Activated effector memory CD4-positive, alpha-beta T cell treated with anti-CD3 and anti-CD28 coated beads, Interleukin-2, amount 50 U/mL, for 16 hours (primary cell): ENCODE measurements around the gene RAD54L.
"Not testable (repeated sequence)": the region's sequence is repeated elsewhere in the genome, so short reads cannot be mapped to it uniquely, and the experiment has no call there.

Source experiments
- DNase-seq: peaks from one replicate; pipeline ENCODE4 v3.0.0-alpha.2; 2020

RAD54L gene

DNA sequence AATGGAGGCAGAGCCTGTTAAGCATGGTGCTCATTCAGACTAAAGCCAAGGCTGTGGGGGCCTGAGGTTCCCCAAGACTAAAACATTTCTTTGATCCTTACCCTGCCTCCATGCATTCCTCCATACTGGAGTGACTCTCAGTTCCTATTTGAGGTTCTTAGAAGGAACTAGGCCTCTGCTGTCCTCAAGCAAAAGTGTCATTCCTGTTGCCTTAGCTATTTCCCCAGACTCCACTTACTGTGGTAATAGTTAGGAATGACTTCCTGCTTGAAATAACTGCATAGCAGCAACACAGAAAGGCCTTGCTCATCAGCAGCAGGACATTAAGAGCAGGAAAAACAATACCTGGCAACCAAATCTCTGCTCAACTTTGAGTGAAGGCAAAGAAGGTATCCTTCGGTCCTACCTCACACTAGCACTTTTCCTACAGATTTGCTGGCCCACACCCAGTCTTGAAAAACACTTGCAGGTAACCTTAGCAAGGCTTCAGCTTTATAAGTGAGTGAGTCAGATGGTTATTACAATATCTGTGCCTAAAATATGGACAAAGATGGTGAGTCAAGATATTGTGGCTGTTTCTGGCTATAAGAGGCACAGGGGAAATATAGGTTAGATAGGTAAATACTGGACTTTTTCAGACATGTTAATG lies 41.0 kb downstream of the RAD54L start:
- no peak for DNase-seq

DNA sequence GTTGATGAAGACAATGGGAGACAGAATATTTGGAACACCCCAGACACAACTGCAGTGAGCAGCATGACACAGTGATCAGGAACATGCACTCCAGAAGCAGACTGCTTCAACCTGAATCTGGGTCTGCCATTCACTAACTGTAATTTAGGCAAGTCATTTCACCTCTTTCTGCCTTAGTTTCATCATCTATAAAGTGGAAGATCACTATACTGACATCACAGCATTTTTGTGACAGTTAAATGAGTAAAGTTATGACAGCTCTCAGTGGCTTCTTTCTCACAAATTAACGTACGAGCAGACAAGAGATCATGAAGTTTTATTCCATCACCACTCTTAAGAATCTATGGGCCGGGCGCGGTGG lies 41.6 kb downstream of the RAD54L start:
- no peak for DNase-seq

DNA sequence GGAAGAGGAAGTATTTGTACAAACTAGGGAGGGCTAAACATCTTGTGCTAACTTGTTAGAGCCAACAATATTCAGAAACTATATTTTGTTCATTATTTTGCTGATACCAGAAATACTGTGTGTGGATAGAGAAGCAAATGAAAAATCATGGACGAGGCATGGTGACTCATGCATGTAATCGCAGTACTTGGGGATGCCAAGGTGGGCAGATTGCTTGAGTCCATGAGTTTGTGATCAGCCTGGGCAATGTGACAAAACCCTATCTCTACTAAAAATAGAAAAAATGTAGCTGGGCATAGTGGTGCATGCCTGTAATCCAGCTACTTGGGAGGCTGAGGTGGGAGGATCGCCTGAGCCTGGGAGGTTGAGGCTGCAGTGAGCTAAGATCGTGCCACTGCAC lies 42.4 kb downstream of the RAD54L start:
- no peak for DNase-seq

DNA sequence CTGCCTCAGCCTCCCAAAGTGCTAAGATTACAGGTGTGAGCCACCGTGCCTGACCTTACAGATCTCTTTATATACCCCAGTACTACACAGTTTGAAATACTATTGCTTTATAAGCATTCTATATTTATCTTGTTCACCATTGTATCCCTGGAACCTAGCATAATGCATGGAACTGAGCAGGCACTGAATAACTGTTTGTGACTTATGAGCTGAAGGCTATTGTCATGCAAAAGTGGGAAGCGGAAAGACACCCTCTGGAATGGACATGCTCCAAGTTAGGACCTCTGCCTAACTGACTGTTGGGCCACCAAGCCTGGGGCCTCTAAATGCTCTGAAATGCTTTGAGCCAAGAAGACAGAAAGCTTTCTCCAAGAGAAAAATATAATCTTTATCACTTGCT lies 47.7 kb downstream of the RAD54L start:
- DNase-seq, result no peak

DNA sequence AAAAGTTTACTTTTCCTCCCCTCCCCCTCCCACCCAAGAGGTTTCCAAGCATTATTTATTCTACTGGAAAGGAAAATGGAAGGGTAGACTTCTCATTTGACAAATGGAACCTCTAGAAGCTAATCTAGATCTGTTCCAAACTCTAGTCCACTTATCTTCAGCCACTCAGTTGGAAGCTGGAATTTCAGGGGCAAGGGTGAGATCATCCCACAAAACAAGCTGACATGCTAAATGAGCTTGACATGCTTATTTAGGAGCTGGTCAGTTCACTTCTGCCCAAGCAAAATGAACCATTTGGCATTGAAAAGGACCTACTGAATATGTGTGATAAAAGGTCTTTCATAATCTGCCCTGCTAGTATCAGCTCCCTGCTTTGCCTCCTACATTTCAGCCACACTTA lies 50.8 kb downstream of the RAD54L start:
- no peak for DNase-seq

DNA sequence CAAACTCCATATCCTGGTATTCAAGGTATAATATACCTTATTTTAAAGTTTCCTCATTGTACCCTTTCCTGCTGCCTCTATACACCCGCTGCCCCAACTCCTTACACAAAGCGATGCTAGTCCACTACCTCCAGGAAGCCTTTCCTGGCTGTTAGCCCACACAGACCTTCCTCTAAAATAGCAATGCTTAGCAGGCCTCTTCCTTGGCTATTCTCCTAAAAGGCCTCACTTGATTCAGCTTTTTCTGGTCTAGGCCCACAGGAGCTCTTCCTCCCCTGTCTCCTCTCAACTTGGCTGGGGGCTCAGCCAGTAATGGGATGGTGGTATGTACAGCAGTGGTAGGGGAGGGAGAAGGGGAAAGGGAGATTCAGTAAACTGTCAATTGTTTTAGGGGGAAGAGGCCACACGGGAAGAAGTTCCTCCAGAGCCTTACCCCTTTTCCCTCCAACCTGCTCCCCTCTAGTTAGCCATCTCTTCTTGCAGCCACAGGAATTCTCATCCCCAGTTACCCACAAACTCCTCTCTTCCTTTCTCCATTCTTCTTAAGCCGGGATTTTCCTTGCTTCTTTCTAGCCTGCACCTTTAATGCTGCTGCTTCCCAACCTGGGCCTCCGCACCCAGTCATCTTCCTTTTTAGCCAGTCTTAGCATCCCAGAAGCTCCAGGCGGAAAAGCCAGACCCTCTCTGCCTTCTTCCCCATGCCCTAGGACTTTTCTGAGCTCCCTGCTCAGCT lies 53.3 kb downstream of the RAD54L start:
- DNase-seq, result no peak

DNA sequence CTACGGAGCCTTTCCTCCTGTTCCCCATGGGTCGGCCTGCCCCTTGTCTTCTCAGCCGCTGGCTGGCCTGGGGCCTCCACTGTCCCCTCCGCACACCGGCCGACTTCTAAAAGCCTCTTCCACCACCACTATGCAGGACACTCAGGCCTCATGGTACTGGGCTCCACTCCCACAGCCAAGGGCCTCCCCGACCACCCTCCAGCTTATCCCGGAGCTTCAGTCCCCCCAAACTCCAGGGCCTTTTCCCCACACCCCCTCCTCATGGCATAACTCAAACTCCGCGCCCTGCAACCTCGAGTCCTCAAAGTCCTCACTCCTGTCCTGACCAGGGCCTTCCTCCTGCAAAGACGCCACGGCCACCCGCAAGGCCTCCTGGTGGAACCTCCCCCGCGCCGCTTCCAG lies 53.8 kb downstream of the RAD54L start:
- no peak for DNase-seq

DNA sequence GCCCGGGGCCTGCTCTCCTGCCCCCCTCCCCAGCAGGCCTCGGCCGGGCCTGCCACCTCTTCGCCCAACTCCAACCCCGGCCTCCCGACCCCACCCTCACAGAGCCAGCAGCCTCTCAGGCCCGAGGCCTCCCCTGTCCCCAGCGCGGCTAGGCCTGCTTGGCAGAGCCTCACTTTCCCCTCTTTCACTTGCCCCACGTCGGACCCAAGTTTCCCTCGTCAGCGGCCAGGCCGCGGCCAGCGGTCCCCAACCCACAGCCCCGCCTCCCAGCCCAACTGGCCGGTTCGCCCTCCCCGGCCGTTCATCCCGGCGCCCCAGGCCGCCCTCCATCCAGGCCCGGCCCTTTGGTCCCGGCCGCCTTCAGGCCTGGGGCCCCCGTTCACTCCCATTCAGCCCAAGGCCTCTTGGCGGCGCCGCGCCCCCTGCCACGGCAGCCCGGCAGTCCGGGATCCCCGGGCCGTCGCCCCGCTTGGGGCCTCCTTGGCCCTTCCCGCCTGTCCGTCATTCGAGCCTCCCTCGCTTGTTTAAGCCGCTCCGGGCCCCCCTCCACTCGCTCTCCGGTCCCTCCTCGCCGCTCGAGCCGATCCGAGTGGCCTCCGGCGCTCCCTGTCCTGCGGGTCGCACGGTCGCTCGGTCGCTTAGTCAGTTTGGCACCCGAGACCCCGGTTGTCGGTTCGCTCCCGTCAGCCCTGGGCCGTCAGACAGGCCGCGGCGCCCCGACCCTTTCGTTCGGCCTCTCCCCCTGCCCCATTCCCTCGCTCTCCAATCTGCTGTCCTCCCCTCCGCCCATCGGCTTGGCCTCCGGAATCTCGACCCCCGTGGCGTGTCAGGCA lies 54.5 kb downstream of the RAD54L start:
- peak; percentile 84 for DNase-seq

DNA sequence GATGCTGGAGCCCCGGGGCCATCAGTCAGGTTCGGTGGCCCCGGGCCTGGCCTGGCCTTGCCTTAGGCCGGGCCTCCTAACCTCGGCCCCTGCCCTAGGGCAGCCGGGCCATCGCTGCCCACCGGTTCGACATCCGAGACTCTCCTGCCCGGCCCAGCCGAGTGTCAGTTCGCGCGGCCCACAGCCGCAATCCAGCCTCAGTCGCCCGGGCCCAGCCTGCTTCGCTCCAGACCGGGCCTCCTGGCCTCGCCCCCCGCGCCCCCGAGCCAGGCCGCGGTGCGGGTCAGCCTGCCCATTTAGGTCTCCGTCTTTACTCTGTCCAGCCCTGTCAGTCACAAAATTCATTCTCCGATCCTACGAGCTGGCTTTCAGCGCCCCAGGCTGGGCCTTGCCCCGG lies 55.1 kb downstream of the RAD54L start:
- peak; percentile 75 for DNase-seq

DNA sequence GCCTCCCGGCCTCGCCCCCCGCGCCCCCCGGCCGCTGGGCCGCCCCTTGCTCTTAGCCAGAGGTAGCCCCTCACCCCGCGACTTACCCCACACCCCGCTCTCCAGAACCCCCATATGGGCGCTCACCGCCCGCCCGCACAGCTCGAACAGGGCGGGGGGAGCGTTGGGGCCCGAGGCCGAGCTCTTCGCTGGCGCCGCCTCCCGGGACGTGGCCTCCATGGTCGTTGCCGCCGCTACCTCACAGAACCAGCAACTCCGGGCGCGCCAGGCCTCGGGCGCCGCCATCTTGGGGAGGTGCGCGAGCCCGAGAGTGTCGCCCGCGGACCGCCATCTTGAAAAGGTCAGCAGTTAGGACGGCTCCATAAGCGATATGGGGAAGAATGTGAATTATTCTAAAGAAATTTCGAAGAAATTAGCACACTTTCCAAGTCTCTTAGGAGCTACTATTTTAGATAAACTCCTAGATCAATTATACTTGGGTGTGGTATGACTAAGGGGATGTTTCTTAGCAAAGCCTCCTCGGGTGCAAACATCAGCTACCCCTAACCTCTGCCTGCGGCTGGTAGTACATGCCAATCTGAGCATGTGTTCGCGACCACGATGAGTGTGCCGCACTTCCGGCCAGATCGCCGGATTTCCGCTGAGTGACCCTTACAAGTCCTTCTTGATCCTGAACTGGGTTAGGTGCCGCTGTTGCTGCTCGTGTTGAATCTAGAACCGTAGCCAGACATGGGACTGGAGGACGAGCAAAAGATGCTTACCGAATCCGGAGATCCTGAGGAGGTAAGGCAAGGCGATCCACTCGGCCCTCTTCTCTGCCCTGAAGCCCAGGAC lies 55.7 kb downstream of the RAD54L start, which contains the start of the genes LRRC41 and UQCRH:
TSS of gene LRRC41 (minus strand) at position 579 of the 834 bp plus-strand sequence. CDS start at position 285, 294 bp downstream.
TSS of gene UQCRH (plus strand) at position 661 of the 834 bp plus-strand sequence. CDS start at position 730, 69 bp downstream.
- peak; percentile 98 for DNase-seq

DNA sequence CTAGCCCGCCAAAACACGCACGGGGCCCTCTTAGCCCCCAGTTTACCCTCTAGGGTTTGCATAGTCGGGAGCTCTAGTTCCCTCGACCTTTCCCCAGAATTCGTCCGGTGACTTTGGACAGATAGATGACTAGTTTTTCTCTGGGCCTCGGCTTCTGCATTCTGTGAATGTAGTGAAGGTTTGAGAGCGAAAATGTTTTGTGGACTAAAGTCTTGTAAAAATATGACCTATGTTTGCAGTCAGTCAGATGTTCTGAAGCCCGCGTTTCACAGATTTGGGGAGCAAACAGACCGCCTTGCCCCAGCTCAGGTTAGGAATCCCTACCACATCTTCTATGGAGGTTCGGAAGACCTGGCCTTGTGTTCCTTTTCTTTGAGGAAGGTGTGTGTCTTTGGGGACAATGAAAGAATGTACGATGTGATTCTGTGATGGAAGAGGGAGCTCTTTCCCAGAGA lies 56.3 kb downstream of the RAD54L start:
- DNase-seq, result no peak

DNA sequence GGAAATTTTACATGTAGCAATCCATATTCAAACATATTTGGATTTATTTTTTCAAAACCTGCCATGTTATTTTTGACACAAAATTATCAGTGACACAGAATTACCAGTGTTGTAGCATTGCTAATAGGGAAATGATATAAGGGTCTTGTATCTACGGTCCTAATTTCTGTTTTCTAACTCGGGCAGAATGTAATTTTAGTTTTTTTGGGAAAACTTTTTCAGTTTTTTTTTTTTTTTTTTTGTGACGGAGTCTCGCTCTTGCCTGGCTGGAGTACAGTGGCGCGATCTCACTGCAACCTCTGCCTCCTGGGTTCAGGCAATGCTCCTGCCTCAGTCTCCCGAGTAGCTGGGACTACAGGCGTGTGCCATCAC lies 58.6 kb downstream of the RAD54L start:
- DNase-seq, result no peak

DNA sequence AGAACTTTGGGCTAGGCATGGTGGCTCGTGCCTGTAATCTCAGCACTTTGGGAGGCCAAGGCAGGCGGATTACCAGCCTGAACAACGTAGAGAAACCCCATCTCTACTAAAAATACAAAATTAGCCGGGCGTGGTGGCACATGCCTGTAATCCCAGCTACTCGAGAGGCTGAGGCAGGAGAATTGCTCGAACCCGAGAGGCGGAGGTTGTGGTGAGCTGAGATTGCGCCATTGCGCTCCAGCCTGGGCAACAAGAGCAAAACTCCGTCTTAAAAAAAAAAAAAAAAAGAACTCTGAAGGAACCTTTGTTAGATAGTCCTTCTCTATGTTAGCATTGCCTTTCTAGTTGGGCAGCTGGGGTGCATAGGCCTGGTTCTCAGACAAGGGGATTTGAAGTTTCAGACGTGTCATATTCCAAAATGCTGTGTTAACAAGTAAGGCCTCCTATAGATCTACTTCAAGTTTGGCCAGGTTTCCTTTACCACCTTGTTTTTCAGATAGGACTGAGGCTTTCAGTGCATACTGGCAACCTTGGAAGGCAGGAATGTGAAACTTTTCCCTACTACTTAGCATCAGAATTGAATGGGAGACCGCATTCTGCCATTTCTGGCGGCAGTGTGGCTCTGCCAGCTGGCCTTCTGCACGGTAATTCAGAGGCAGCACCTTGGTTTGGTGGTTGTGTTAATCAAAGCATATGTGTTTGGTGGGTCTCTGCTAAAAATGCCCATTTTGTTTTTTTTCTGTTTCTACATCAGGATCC lies 62.0 kb downstream of the RAD54L start:
- no peak for DNase-seq

DNA sequence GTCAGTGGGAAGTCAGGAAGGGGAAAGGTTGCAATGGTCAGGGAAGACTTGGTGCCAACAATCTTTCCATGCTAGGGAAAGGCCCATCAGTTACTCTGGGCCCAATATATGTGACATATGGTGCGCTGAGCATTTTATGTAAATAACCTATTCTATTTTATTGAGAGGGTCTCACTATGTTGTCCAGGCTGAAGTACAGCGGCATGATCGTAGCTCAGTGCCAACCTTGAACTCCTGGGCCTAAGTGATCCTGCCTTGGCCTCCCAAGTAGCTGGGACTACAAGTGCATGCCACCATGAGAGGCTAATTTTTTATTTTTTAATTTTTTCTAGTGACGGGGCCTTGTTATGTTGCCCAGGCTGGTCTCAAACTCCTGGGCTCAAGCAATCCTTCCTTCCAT lies 62.8 kb downstream of the RAD54L start:
- no peak for DNase-seq

DNA sequence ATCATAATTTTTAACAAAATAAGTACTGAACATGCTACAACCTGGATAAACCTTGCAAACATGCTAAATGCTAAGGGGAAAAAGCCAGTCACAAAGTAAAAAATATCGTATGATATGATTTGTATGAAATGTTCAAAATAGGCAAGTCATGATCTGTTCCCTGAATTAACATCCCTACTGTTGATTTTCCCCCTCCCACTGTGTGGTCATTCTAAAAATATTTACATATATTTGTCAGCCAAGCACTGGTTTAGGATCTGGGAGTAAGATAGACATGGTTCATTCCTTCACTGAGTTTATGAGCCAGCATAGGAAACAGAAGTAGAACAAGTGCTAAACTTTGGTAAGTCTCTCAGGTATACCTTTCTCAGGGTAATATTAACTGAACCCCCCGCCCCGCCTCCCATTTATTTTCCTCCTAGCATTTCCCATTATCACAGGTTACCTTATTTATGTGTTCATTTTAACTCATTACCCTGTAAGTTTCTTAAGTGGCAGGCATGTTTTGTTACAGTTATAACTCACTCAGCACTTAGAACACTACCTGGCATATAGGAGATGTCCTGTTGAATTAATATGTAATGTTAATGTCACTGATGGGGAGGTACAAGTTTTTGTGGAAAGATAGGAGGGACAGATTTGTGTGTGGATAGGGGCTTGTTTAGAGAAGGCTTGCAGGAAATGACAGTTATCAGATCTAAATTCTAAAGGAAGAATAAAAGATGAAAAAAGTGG lies 68.3 kb downstream of the RAD54L start:
- DNase-seq, result no peak

DNA sequence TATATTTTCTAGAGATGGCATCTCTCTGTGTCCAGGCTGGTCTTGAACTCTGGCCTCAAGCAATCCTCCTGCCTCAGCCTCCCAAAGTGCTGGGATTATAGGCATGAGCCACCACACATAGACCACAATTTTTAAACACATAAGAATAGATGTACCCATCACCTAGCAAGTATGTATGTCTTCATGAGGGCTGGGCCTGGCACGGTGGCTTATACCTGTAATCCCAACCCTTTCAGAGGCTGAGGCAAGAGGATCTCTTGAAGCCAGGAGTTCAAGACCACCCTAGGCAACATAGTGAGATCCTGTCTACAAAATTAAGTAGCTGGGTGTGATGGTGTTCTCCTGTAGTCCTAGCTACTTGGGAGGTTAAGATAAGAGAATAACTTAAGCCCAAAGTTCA lies 69.8 kb downstream of the RAD54L start:
- peak; percentile 22 for DNase-seq

DNA sequence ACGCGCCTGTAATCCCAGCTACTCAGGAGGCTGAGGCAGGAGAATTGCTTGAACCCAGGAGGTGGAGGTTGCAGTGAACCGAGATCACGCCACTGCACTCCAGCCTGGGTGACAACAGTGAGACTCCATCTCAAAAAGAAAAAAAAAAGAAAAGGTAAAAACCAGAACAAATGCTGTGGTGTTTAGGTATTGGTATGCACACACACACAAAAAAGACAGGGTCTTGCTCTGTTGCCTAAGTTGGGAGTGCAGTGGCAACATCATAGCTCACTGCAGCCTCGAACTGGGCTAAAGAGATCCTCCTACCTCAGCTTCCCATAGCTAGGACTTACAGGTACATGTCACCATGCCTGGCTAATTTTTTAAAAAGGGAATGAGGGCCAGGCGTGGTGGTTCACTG lies 71.7 kb downstream of the RAD54L start:
- DNase-seq, result peak; percentile 50

DNA sequence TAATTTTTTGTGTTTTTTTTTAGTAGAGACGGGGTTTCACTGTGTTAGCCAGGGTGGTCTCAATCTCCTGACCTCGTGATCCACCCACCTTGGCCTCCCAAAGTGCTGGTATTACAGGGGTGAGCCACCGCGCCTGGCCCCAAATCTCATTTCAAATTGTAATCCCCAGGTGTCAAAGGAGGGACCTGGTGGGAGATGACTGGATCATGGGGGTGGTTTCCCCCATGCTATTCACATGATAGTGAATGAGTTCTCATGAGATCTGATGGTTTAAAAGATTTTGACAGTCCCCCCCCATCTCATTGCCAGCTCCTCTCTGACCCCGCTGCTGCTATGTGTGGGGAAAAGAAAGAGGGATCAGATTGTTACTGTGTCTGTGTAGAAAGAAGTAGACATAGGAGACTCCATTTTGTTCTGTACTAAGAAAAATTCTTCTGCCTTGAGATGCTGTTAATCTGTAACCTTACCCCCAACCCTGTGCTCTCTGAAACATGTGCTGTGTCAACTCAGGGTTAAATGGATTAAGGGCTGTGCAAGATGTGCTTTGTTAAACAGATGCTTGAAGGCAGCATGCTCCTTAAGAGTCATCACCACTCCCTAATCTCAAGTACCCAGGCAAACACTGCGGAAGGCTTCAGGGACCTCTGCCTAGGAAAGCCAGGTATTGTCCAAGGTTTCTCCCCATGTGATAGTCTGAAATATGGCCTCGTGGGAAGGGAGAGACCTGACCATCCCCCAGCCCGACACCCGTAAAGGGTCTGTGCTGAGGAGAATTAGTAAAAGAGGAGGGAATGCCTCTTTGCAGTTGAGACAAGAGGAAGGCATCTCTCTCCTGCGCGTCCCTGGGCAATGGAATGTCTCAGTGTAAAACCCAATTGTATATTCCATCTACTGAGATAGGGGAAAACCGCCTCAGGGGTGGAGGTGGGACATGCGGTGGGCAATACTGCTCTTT lies 72.7 kb downstream of the RAD54L start:
- DNase-seq, result not testable (repeated sequence)

DNA sequence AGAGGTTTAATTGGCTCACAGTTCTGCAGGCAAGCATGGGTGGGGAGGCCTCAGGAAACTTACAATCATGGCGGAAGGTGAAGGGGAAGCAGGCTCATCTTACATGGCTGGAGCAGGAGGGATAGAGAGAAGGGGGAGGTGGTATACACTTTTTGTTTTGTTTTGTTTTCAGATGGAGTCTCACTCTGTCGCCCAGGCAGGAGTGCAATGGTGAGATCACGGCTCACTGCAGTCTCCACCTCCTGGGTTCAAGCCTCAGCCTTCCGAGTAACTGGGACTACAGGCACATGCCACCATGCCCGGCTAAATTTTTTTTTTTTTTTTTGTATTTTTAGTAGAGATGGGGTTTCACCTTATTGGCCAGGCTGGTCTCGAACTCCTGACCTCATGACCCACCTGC lies 74.6 kb downstream of the RAD54L start:
- peak; percentile 21 for DNase-seq
